Stimulated activated CD4-positive, alpha-beta T cell treated with anti-CD3 and anti-CD28 coated beads, TNF-alpha, amount 100 ng/mL, for 48 hours (primary cell): Measurements from ENCODE around the gene HIBADH.

ENCODE experiments used
- DNase-seq, 3 donors: peaks; one replicate each; pipeline ENCODE4 v3.0.0-alpha.2; 2020; ENCODE audit warnings: low read depth in 3 of 3

The HIBADH gene

DNA sequence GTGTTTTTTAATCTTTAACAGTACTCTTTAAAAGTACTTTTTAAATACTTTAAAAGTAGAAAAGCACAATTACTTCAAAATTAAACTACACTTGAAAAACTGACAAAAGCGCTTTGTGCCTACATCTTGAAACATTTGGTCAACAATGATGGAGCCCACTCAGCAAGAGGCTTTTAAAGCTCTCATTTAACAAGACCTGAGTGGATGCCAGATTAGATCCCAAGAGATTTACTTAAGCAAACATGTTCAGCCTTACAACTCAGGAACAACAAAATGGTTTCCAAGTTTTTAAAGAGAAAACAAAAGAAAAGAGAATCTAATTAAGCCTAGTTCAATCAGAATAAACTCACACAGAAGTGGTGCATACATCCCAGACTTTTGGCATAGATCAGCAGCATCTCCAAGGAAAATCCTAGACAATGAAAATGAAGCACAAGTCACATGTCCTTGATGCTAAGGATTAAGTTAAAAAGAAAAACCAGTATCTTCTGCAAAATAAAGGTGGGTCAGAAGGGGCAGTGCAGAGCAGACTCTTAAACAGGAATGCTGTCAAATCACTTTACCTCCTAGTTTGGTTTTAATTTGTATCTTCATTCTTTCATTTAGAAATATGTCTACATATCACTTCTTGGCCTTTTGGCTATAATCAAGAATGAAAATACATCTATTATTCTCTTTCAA, 26.2 kb downstream of the HIBADH start:
- DNase-seq, result no peak

DNA sequence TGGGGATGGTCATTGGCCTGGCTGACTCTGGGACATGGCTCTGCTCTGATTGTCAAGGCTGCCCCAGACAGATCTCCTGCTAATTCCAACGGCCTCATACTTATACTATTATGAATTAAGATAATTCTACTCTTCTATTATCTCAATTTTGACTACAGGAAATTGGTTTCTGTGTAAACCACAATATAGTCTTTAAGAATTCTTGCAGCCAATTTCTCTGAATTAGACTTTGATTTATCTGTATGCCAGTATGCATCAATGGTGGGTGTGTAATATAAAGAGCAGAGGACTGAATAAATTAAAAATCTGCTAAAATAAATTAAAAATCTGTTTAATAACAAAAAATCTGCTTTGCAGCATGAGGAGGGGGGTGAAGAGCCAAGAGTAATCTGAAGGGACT, 27.0 kb downstream of the HIBADH start:
- no peak for DNase-seq

DNA sequence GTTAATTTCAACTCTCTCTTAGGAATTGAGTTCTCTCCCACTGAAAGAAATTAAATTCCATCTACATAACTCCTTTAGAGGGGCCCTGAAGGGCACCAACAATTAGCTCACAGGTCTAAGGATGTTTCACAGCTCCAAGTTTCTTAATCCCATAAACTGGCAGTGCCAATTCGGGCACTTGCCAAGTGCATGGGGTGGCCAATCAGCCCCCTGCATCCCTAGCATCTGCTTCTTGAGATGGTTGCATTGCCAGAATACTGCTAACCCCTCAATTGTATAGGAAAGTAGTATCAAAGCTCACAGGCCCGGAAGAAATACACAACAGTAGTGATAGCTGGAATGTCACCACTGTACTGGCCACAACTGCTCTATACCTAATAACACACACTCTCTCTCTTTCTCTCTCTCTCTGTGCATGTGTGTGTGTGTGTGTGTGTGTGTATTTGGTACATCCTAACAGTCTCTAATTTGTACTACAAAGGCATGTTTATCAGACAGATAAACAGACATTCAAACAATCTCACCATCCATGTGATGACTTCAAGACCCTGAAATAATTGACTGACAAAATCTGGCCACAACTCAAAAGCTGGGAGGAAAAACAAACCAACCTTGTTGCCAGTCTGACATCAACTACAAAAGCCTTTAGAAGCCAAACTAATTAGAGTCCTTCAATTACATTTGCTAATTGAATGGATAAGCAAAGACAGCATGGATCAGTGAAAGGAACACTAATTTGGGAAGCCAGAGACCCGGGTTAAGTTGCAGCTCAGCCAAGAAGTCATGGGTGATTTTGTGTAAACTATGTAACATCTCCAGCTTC, 27.8 kb downstream of the HIBADH start:
- DNase-seq, result no peak

DNA sequence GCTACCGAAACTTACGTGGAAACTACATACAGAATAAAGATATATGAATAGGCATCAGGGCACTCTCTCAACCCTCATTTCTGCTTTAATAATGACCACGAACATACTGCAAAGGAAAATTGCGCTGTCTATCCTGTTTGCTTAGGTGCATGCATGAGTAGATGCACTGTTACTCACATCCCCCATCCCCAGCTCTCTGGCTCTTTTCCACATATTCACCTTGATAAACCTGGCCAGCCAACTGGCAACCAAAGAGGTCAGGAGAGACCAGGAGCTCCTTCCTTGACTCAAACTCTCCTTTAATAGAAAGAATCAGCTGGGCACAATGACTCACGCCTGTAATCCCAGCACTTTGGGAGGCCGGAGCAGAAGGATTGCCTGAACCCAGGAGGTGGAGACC, 29.6 kb downstream of the HIBADH start:
- DNase-seq, result no peak

DNA sequence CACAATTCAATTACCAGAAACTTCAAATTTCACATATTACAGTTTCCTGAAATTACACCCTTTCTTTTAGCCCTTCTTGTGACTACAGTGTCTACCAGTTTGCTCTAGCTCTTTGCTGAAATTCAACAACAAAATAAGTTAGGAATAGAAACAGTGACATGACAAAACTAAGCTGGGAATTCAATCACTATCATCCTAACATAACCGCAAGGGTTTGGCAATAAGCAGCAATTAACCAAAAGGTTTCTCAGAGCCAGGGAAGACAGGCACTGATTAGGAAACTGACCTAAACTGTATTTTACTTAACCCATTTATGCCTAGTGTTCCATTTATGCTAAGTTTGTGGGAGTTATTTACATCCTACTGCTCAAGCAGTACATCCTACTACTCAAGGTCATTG, 31.3 kb downstream of the HIBADH start:
- no peak for DNase-seq

DNA sequence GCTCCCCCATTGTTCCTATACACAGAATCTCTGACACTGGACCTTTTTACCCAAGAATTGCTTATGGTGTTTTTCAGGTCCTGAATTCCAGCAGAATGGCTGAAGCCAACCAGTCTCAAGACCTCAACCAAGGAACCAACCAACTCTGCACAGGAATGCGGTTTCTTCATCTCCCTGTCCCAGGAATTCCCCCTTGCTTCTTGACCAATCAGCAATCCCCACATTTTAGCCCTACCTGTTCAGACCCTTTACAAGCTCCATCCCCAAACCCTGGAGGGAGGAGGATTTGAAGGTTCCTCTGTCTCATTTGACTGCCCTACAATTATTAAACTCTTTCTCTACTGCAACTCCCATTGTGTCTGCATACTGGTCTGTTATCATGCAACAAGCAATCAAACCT, 35.5 kb downstream of the HIBADH start:
- no peak for DNase-seq

DNA sequence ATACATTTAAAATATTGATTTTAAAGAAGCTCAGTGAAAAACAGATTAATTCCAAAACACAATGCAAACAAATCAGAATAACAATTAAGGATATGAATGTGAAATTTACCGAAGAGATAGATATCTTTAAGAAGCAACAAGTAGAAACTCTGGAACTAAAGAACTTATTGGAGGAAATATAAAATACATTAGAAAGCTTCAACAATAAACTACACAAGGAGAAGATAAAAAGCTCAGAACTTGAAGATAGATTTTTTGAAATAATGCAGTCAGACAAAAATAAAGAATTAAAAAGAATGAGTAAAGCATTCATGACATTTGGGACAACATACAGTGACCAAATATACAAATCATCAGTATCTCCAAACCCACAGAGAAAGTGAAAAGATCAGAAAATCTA, 43.2 kb downstream of the HIBADH start:
- no peak for DNase-seq

DNA sequence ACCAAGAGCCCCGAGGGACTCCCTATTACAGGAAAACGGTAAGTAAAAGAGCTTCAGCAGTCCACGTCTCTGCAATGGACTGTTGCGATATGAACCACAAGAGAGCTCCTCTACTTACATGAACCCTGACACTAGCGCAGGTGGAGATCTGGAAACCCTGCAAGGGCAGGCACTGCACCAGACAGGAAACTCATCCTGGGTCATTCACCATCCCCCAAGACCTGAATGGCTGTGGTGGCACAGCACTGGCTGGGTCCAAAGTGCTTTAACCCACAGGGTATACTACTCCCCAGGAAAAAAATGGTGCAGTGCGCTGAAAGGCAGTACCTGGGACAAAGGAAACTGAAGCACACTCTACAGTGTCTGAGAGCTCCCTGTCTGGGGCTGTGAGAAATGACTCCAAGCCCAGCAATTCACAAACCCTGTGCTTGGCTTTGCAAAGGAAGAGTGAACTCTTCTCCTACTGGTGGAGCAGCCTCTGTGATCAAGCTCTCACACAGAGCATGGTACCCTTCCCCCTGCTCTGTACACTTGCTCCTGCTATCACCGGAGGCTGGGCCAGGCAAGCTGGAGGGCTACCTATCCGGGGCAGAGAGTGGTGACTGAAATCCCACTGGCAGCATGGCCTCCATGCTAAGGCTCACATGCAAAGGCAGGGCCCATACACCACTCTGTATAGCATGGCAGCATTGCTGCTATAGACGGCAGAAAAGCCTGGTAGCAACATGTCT, 44.9 kb downstream of the HIBADH start:
- no peak for DNase-seq

DNA sequence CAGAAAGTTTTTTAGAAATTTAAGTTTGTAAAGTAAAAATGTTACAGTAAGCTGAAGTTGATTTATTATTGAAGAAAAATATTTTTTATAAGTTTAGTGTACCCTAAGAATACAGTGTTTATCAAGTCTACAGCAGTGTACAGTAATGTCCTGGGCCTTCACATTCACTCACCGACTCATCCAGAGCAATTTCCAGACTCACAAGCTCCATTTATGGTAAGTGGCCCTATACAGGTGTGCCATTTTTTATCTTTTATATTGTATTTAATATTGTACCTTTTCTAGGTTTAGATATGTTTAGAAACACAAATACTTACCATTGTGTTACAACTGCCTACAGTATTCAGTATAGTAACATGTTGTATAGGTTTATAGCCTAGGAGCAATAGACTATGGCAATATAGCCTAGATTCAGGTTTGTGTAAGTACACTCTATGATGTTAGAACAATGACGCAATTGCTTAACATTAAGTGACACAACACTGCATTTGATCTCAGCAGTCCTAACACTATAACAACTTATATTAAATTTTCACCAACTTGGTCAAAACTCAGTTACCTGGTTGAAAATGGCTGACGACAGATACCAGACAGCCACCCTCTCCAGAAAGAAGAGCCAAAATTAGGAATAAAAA, 45.7 kb downstream of the HIBADH start:
- no peak for DNase-seq

DNA sequence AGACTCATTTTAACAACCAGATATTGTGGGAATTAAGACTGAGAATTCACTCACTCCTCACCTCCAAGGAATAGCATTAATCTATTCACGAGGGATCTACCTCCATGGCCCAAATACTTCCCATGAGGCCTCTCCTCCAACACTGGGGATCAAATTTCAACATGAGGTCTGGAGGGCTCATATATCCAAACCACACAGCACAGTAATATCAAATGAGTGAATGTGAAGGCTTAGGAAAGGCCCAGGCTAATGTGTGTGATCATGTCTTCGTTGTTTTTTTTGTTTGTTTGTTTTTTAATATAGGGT, 46.5 kb downstream of the HIBADH start:
- DNase-seq, result no peak

DNA sequence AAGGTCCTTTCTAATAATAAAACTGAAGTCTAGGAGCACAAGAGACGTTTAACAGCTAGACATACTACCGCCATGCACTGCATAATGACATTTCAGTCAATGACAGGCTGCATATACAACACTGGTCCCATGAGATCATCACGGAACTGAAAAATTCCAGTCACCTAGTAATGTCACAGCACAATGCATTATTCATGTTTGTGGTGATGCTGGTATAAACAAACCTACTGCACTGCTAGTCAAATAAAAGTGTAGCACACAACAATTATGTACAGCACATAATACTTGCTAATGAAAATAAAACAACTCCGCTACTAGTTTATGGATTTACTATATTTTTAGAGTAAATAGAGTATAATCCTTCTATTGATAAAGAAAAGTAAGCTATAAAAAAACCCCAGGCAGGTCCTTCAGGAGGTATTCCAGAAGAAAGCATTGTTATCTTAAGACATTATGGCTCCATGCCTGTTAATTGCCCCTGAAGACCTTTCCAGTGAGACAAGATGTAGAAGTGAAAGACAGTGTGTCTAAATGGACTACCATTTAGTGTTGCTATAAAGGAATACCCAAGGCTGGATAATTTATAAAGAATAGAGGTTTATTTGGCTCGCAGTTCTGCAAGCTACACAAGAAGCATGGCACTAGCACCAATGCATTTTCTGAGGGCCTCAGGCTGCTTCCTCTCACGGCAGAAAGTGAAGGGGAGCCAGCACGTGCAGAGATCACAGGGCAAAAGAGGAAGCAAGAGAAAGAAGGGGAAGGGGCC, 47.1 kb downstream of the HIBADH start:
- DNase-seq, result no peak

DNA sequence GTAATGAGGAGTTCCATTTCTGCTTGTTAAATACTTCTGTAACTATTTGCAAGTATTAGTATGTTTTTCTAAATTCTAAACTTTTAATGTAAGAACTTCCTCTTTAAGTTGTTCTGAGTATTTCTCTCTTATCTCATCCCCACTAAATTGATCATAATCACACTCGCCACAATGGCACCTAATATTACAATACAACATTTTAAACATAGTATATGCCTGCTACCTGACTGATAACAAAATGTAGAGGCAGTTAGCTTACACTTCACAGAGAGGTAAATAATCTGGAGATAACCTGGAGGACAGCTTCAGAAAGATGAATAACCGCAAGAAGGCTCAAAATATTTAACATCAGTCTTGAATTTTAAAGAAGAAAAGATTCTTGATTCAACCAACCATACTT, 48.6 kb downstream of the HIBADH start:
- no peak for DNase-seq

DNA sequence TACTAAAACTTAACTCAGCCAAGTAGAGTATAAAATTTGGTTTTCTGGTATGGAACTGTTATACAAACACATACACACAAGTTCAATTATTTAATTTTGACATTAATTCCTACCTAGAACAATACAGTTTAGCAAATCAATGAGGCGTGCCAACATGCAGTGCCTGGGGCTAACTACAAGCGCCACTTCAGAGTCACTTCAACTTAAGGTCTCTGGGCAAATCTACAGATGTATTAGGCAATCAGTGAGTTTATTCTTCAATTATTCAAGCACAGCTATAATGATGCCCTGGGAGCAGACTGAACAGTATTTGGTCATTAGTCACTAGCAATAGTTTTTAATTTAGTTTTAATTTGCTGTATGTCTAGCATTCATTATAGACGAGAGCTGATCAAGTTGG, 51.6 kb downstream of the HIBADH start:
- no peak for DNase-seq

DNA sequence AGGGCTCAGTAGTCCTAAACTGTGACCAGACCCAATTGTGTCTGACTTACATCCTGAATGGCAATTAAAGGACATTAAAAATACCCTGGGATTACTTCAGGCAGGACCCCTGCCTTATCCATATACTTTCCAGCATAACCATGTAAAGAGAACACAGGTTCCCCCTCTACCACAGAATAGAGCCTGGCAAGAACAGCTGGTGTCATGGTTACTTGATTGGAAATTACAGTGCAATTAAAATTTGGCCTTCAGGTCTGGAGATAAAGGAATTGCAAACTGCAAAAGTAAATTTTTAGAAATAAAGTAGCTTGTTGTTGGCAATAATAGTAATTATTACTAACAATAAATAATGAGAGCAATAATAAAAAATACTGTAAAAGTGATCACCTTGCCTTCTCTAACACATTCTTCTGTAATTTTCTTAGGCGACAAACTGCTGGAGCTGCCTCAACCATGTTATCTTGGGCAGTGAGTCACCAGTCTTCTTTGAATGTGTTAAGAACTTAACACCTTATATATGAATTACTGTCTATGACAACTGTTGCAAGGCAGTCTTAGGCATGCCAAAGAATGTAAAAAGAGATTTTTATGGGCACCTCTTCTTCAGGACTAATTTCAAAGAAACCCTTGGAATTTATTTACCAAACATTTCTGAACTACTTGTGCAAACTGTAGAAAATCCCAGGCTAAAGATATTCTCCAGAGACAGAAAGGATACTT, 53.7 kb downstream of the HIBADH start:
- DNase-seq, result no peak

DNA sequence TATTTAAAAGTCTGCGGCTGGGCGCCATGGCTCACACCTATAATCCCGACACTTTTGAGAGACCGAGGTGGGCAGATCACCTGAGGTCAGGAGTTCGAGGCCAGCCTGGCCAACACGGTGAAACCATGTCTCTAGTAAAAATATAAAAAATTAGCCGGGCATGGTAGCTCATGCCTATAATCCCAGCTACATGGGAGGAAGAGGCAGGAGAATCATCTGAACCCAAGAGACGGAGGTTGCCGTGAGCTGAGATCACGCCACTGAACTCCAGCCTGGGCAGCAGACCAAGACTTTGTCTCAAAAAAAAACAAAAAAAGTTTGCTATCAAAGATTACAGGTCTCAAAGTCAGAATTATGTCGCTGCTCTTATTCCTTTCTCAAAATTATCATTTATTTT, 55.5 kb downstream of the HIBADH start:
- DNase-seq, result no peak

DNA sequence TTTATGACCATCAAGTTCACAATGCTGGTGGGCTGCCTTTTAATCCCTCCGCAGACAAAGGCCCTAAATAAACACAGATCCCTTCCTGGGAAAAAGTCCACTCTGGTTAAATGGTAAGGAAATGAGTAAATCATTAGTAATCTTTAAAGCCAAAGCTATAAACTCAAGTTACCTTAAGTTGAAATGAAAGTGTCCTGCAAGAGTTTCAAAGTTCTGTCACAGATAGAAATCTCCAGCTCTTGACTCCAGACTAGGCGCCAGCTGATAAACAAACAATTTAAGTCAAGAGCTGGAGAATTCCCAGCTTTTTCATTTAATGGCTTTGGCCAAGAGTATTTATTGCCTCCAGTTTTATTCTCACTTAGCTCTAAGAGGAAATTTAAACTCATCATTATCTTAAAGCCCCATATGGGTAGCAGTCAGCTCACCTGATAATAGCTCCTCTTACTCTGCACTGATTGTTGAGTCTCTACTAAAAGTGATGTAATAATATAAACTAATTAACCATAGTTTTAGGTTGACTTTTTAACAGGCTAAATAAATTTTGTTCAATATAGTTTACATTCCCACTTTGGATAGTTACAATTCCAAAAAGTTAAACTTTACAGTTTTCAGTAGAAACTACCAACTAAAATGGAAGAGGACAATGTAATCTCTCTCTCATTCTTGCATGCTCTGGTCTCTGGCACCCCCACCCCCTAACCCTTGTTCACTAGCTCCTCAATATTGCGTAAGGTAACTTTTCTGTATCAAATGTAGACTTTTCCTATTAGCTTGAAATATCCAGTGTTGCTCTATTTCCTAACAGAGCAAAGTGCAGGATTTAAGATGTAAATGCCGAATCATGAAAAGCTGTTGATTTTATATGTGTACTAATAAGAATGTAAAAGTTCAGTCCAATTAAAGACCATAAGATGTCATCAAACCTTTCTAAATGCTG, 56.1 kb downstream of the HIBADH start:
- DNase-seq, result no peak

DNA sequence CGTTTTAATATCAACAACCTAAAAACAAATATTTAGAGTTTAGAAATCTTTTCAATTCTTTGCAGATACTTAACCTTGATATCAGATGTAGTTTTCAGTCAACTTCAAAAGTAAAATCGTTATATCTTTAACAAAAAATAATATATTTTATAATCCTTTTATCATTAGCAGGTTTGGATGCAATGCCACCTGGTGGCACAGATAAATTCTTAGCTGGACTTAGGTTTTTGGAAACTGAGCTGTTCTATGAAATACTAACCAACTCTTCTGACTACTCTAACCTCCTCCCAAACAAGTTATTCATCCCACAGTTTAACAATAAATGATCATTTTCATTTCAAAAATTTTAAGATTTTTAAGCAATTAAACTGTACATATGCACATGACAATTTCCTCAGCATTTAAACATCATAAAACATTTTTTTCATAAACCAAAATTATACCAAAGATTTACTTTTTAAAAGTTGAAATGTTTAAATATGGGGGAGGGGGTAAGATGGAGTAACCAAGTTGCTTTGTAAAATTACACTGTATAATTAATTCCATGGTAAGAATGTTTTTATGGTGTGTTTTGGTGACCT, 56.9 kb downstream of the HIBADH start:
- no peak for DNase-seq

DNA sequence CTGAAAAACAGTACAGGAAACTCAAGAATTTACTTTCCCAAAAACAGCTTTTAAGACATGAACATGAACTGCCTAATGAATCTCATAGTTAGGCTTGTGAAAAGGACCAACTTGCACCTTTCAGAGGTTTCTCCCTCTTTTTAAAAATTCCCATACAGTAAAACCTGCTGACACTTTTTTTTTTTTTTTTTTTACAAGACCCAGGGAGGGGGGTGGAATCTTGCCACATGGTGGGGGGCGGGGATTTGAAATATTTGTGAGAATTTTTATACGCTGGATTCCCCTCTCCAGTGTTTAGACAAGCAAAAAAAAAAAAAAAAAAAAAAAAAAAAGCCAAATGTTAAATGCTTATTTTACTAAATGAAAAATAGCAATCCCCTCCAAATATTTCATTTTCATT, 57.4 kb downstream of the HIBADH start:
- DNase-seq, result no peak

DNA sequence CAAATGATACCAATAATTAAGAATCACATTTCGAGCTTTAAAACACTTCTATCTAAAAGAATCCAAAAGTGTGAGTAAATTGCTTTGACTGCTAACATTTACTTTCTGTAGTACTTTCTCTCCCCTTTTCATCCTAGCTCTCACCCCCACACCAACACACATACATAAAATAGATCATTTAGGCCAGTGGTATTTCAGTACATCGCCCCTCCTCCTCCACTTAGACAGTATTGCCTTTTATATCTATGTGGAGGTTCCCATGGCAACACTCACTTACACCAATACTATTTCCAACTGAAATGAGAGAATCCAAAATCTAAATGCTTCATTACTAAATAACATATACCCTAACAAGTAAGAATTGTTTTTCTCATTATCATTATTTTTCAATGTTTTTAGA, 58.9 kb downstream of the HIBADH start:
- DNase-seq, result no peak

DNA sequence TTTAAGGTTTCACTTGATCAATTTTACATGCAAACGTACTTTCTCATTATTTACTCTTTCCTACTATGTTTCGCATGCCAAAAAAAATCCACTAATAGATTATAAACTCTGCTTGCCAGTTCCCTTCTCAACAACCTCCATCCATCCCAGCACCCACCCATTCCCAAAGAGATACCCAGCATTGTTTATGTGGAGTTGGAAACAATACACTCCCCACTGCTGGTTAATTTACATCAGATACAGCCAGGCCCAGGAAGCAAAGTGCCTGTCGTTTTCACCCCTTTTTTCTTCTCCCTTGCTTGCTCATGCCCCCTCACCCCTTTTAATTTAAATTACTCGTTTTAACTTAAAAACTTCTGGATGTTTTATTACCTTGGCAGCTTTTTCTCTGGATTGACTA, 59.9 kb downstream of the HIBADH start:
- DNase-seq, result no peak
